Measurements from ENCODE around the gene FDXACB1.

FDXACB1 gene

DNA sequence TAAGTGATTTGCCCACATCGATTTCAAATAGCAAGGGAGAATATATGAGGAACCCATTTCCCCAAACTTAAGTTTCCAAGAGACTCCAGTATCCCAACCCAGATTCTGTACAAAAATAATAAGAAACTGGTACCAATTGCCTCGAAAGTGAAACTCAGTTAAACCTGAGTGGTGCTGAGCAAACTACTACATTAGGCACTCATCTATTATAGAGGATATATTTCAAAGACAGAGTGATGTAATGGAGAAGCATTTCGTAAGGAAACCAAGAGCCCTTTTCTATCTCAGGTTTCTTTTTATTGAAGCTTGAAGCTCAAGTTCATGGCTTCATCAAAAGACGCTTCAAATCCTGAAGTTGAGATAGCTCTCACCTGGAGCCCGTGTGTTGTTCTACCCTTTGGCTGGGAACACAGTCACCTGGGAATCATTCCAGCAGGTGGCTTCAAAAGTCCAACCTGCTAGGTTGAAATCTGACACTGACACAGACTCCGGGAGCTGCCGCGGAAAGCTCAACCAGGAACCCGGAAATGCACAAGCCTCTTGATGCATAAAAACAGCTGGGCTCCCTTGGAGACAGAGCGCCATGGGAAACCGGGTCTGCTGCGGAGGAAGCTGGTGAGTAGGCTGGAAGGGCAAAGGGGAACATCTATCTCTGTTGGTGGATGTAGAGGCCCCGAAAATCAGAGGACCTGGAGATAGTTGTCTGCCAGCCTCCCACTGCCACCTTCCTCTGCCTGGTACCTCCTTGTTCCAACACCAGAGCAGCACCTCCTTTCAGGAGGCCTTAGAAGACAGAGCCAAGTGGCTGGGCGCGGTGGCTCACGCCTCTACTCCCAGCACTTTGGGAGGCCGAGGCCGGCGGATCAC, 39.7 kb upstream of the FDXACB1 start, which contains the start of gene C11orf52:
Gene C11orf52 (plus strand): TSS at position 524 of the 867 bp plus-strand sequence. CDS start 60 bp downstream, at position 584.
- TF ChIP-seq, protein P1, sequence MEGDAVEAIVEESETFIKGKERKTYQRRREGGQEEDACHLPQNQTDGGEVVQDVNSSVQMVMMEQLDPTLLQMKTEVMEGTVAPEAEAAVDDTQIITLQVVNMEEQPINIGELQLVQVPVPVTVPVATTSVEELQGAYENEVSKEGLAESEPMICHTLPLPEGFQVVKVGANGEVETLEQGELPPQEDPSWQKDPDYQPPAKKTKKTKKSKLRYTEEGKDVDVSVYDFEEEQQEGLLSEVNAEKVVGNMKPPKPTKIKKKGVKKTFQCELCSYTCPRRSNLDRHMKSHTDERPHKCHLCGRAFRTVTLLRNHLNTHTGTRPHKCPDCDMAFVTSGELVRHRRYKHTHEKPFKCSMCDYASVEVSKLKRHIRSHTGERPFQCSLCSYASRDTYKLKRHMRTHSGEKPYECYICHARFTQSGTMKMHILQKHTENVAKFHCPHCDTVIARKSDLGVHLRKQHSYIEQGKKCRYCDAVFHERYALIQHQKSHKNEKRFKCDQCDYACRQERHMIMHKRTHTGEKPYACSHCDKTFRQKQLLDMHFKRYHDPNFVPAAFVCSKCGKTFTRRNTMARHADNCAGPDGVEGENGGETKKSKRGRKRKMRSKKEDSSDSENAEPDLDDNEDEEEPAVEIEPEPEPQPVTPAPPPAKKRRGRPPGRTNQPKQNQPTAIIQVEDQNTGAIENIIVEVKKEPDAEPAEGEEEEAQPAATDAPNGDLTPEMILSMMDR (IDR thresholded peaks at IDR 0.05; ENCODE audit: poor library complexity, severe bottlenecking) = no peak
- Histone ChIP-seq H3K4me3 (ENCODE audit: severe bottlenecking) (no peak within 1 kb of the TSS), H3K4me1 (ENCODE audit: insufficient read depth, poor library complexity, severe bottlenecking) (peaks cover 8% of the 10 kb centered on the region), H3K27ac (ENCODE audit: poor library complexity, severe bottlenecking) (no peak within 1 kb of the TSS), H3K27me3 (ENCODE audit: insufficient read depth, poor library complexity, severe bottlenecking) (no peaks in the 10 kb centered on the region), H3K9me3 (ENCODE audit: severe bottlenecking) (no peaks in the 10 kb centered on the region), H3K36me3 (ENCODE audit: low read depth) (no peaks in the 10 kb centered on the region)
- ATAC-seq (ENCODE audit: low read depth) = peak; percentile 87
- DNase-seq (ENCODE audit: low spot score) = peak; percentile 66

DNA sequence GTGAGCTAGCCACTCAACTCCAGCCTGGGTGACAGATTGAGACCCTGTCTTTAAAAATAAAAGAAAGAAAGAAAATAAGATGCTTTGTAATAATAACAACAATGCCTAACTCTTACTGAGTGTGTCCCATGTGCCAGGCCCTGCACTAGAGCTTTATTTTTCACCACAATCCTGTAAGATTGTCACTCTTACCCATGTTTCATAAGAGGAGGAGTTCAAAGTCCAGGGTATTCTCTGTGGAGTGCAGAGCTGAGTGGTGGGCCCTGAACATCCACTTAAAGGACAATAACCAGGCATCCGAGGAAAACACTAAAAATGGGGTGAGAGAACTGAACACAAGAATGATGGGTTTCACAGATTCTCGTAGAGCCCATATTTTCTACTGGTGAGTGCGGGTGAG, 38.8 kb upstream of the FDXACB1 start:
- no peaks in the 10 kb centered on the region for H3K9me3 ChIP-seq (ENCODE audit: severe bottlenecking)
- no peaks in the 10 kb centered on the region for H3K27me3 ChIP-seq (ENCODE audit: insufficient read depth, poor library complexity, severe bottlenecking)

DNA sequence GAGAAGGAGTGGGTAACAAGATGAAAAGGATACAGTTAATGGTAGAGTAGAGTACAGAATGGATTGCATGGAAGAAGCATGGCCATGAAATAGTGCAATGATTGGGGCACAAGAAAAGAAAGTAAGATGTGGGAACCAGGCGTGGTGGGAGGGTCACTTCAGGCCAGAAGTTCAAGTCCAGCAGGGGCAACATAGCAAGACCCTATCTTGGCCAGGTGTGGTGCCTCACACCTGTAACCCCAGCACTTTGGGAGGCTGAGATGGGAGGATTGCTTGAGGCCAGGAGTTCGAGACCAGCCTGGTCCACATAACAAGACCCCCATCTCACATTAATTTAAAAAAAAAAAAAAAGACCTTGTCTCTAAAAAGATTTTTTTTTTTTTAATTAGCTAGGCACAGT, 38.3 kb upstream of the FDXACB1 start:
- no peak overlapping the region for H3K4me3 ChIP-seq (ENCODE audit: severe bottlenecking)
- H3K4me1 ChIP-seq (ENCODE audit: insufficient read depth, poor library complexity, severe bottlenecking) = peaks cover 6% of the 10 kb centered on the region
- H3K9me3 ChIP-seq (ENCODE audit: severe bottlenecking) = no peaks in the 10 kb centered on the region
- no peaks in the 10 kb centered on the region for H3K27me3 ChIP-seq (ENCODE audit: insufficient read depth, poor library complexity, severe bottlenecking)
- DNase-seq (ENCODE audit: low spot score) (no peak), ATAC-seq (ENCODE audit: low read depth) (no peak)
- H3K36me3 ChIP-seq (ENCODE audit: low read depth) = no peaks in the 10 kb centered on the region
- H3K27ac ChIP-seq (ENCODE audit: poor library complexity, severe bottlenecking) = no peak overlapping the region
- TF ChIP-seq, protein P1 (IDR thresholded peaks at IDR 0.05; ENCODE audit: poor library complexity, severe bottlenecking) = no peak

More for the DNA sequence above, 38.8 kb upstream of the FDXACB1 start:
- no peak overlapping the region for H3K4me3 ChIP-seq (ENCODE audit: severe bottlenecking)
- H3K4me1 ChIP-seq (ENCODE audit: insufficient read depth, poor library complexity, severe bottlenecking) = peaks cover 8% of the 10 kb centered on the region
- H3K27ac ChIP-seq (ENCODE audit: poor library complexity, severe bottlenecking) = no peak overlapping the region
- DNase-seq (ENCODE audit: low spot score) = no peak
- no peak for ATAC-seq (ENCODE audit: low read depth)
- TF ChIP-seq, protein P1 (IDR thresholded peaks at IDR 0.05; ENCODE audit: poor library complexity, severe bottlenecking) = no peak
- H3K36me3 ChIP-seq (ENCODE audit: low read depth) = no peaks in the 10 kb centered on the region

DNA sequence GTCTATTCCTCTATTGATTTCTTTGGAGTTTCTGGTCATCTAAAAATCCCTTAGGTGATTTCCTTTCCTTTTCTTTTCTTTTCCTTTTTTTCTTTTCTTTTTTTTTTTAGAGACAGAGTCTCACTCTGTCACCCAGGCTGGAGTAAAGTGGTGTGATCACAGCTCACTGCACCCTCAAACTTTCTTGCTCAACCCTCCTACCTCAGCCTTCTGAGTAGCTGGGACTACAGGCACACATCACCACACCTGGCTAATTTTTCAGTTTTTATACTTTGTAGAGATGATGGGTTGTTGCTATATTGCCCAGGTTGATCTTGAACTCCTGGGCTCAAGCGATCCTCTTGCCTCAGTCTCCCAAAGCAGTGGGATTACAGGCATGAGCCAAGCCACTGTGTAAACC, 37.8 kb upstream of the FDXACB1 start:
- ATAC-seq (ENCODE audit: low read depth) (no peak), DNase-seq (ENCODE audit: low spot score) (no peak)
- no peaks in the 10 kb centered on the region for H3K27me3 ChIP-seq (ENCODE audit: insufficient read depth, poor library complexity, severe bottlenecking)

More for the DNA sequence above, 37.8 kb upstream of the FDXACB1 start:
- no peak overlapping the region for H3K4me3 ChIP-seq (ENCODE audit: severe bottlenecking)
- no peaks in the 10 kb centered on the region for H3K9me3 ChIP-seq (ENCODE audit: severe bottlenecking)
- TF ChIP-seq, protein P1 (IDR thresholded peaks at IDR 0.05; ENCODE audit: poor library complexity, severe bottlenecking) = no peak
- no peaks in the 10 kb centered on the region for H3K36me3 ChIP-seq (ENCODE audit: low read depth)
- H3K27ac ChIP-seq (ENCODE audit: poor library complexity, severe bottlenecking) = no peak overlapping the region
- peaks cover 11% of the 10 kb centered on the region for H3K4me1 ChIP-seq (ENCODE audit: insufficient read depth, poor library complexity, severe bottlenecking)

All from RWPE2 (cell line).